ENCODE results near the gene TPST1. TPM values are rescaled to one million over a fixed set of nuclear protein-coding genes. Genes with fewer than 3 reads are reported as not detected.
"Not testable (repeated sequence)": the region's sequence is repeated elsewhere in the genome, so short reads cannot be mapped to it uniquely, and the experiment has no call there.

Gene TPST1
- 29.6 and 30.5 TPM in 2 replicates for total RNA-seq
- long read RNA-seq, transcript TPST1-201 (6 exons, 2,116 nt) = major isoform, 11 of 33 reads
- long read RNA-seq, partial matches to known transcripts = 4 of 33 reads
- long read RNA-seq, other reads (novel, unspliced or antisense) = 18 of 33 reads

- peaks cover 3% of the 10 kb centered on the region for H3K36me3 Mint-ChIP-seq (ENCODE audit: insufficient read depth)
- peak within 1 kb of the TSS; percentile 98 for H3K27ac Mint-ChIP-seq
- H3K27me3 Mint-ChIP-seq = no peaks in the 10 kb centered on the region
- peak; percentile 74 for TF ChIP-seq CTCF (IDR thresholded peaks at IDR 0.05; ENCODE audit: unreplicated experiment)
- no peaks in the 10 kb centered on the region for H3K9me3 Mint-ChIP-seq (ENCODE audit: low read depth)
- peaks cover 21% of the 10 kb centered on the region for H3K4me1 Mint-ChIP-seq (ENCODE audit: low read depth)
- DNase-seq (ENCODE audit: low spot score, unreplicated experiment) = peak; percentile 97
- peak within 1 kb of the TSS; percentile 98 for H3K4me3 Mint-ChIP-seq (ENCODE audit: low read depth)
Observed at GRCh38 chr7:66204822-66205740, at the start of gene TPST1. TSS of gene TPST1 (plus strand) at chr7:66205334. CDS start at chr7:66240426, 35,092 bp downstream.

- not testable (repeated sequence) for H3K27me3 Mint-ChIP-seq; H3K4me3 Mint-ChIP-seq (ENCODE audit: low read depth); DNase-seq (ENCODE audit: low spot score, unreplicated experiment); H3K9me3 Mint-ChIP-seq (ENCODE audit: low read depth); H3K27ac Mint-ChIP-seq
- H3K4me1 Mint-ChIP-seq (ENCODE audit: low read depth) = peaks cover 19% of the 10 kb centered on the region
- H3K36me3 Mint-ChIP-seq (ENCODE audit: insufficient read depth) = peaks cover 39% of the 10 kb centered on the region
Observed at GRCh38 chr7:66156035-66156434, 49.1 kb upstream of the TPST1 start.

- no peak for TF ChIP-seq CTCF (IDR thresholded peaks at IDR 0.05; ENCODE audit: unreplicated experiment)
- Mint-ChIP-seq H3K27me3 (no peaks in the 10 kb centered on the region), H3K36me3 (ENCODE audit: insufficient read depth) (peaks cover 38% of the 10 kb centered on the region), H3K27ac (peak overlapping the region; percentile 47), H3K9me3 (ENCODE audit: low read depth) (peaks cover 8% of the 10 kb centered on the region), H3K4me3 (ENCODE audit: low read depth) (no peak overlapping the region), H3K4me1 (ENCODE audit: low read depth) (peaks cover 16% of the 10 kb centered on the region)
- DNase-seq (ENCODE audit: low spot score, unreplicated experiment) = no peak
Observed at GRCh38 chr7:66157060-66157459, 48.1 kb upstream of the TPST1 start.

- peaks cover 16% of the 10 kb centered on the region for H3K36me3 Mint-ChIP-seq (ENCODE audit: insufficient read depth)
- no peak for DNase-seq (ENCODE audit: low spot score, unreplicated experiment)
- peaks cover 8% of the 10 kb centered on the region for H3K9me3 Mint-ChIP-seq (ENCODE audit: low read depth)
- no peak overlapping the region for H3K27ac Mint-ChIP-seq
- TF ChIP-seq CTCF (IDR thresholded peaks at IDR 0.05; ENCODE audit: unreplicated experiment) = no peak
- H3K4me1 Mint-ChIP-seq (ENCODE audit: low read depth) = no peaks in the 10 kb centered on the region
- no peaks in the 10 kb centered on the region for H3K27me3 Mint-ChIP-seq
- H3K4me3 Mint-ChIP-seq (ENCODE audit: low read depth) = no peak overlapping the region
Observed at GRCh38 chr7:66162622-66163021, 42.5 kb upstream of the TPST1 start.

- H3K4me1 Mint-ChIP-seq (ENCODE audit: low read depth) = no peaks in the 10 kb centered on the region
Observed at GRCh38 chr7:66163186-66163610, 41.9 kb upstream of the TPST1 start.

More at GRCh38 chr7:66163186-66163610, 41.9 kb upstream of the TPST1 start:
- no peak overlapping the region for H3K27ac Mint-ChIP-seq
- no peaks in the 10 kb centered on the region for H3K27me3 Mint-ChIP-seq
- peaks cover 13% of the 10 kb centered on the region for H3K36me3 Mint-ChIP-seq (ENCODE audit: insufficient read depth)
- no peak overlapping the region for H3K4me3 Mint-ChIP-seq (ENCODE audit: low read depth)
- no peak for TF ChIP-seq CTCF (IDR thresholded peaks at IDR 0.05; ENCODE audit: unreplicated experiment)
- no peak for DNase-seq (ENCODE audit: low spot score, unreplicated experiment)
- H3K9me3 Mint-ChIP-seq (ENCODE audit: low read depth) = peaks cover 5% of the 10 kb centered on the region
